GM21717 (cell line): ENCODE data around the gene RCBTB2.
"Not testable (repeated sequence)": the region's sequence is repeated elsewhere in the genome, so short reads cannot be mapped to it uniquely, and the experiment has no call there.

Experiments
- ATAC-seq: cut with Tn5 transposase; IDR thresholded peaks from one replicate; pipeline ENCODE4 v1.9.1; 2021; ENCODE audit warnings: mild to moderate bottlenecking, moderate library complexity; ENCODE audit not compliant: unreplicated experiment

RCBTB2 gene

GRCh38 chr13:48456546-48456945 lies 76.3 kb downstream of the RCBTB2 start:
- no peak for ATAC-seq

- not testable (repeated sequence) for ATAC-seq
Measured at GRCh38 chr13:48451196-48451595, 81.7 kb downstream of the RCBTB2 start.

- no peak for ATAC-seq
Measured at GRCh38 chr13:48449656-48450055, 83.2 kb downstream of the RCBTB2 start.

GRCh38 chr13:48448959-48449614 lies 83.8 kb downstream of the RCBTB2 start:
- ATAC-seq, result no peak

GRCh38 chr13:48448285-48448958 lies 84.5 kb downstream of the RCBTB2 start:
- ATAC-seq, result no peak

GRCh38 chr13:48446464-48446863 lies 86.4 kb downstream of the RCBTB2 start:
- no peak for ATAC-seq

GRCh38 chr13:48443442-48444208 lies 89.3 kb downstream of the RCBTB2 start:
- no peak for ATAC-seq
